Common myeloid progenitor, CD34-positive (primary cell): Measurements from ENCODE around the gene CDC20.

Experiments used
- CTCF ChIA-PET: fragments of 350-600 bp; sonication (Branson Sonifier 250); formaldehyde crosslinking; loops from one replicate; lab custom pipeline; 2021; ENCODE audit warnings: antibody characterized with exemption; lab: Charles Lee
- POLR2A ChIA-PET: fragments of 350-600 bp; sonication (Branson Sonifier 250); formaldehyde crosslinking; loops from one replicate; lab custom pipeline; 2021; ENCODE audit warnings: antibody characterized with exemption; lab: Charles Lee
- DNase-seq, 3 donors: peaks; one replicate each; pipeline versions ENCODE4 v3.0.0 to v3.0.0-alpha.2; 2013
- H3K27ac ChIP-seq, 2 experiments: 1 replicate in 1 of 2; 2 replicates in 1 of 2; pipeline ENCODE4 v1.7.0; 2013; ENCODE audit warnings: inconsistent platforms in 2 of 2, low read length in 2 of 2, mild to moderate bottlenecking in 2 of 2, low read depth in 1 of 2, moderate library complexity in 1 of 2; ENCODE audit not compliant: severe bottlenecking in 2 of 2, insufficient read depth in 1 of 2, poor library complexity in 1 of 2
- H3K27me3 ChIP-seq, 5 experiments: replicated peaks in 2 of 5; 1 replicate in 3 of 5; 2 replicates in 2 of 5; pipeline versions ENCODE4 v1.6.1 to v1.7.0; 2013; ENCODE audit warnings: low read length in 4 of 5, mild to moderate bottlenecking in 2 of 5, moderate library complexity in 2 of 5, inconsistent platforms in 1 of 5; ENCODE audit not compliant: insufficient read depth in 5 of 5, control insufficient read depth in 4 of 5
- H3K36me3 ChIP-seq, 4 experiments: 1 replicate in 2 of 4; 2 replicates in 2 of 4; pipeline versions ENCODE4 v1.6.1 to v1.7.0; 2013; ENCODE audit warnings: low read length in 3 of 4, control low read depth in 1 of 4, mild to moderate bottlenecking in 1 of 4; ENCODE audit not compliant: control insufficient read depth in 4 of 4, insufficient read depth in 4 of 4
- H3K4me1 ChIP-seq, 4 experiments: 1 replicate in 3 of 4; 2 replicates in 1 of 4; pipeline versions ENCODE4 v1.6.1 to v1.7.1; 2013; ENCODE audit warnings: low read length in 3 of 4, mild to moderate bottlenecking in 3 of 4, control low read depth in 1 of 4, inconsistent platforms in 1 of 4, moderate library complexity in 1 of 4; ENCODE audit not compliant: control insufficient read depth in 4 of 4, insufficient read depth in 4 of 4; ENCODE audit errors: control extremely low read depth in 1 of 4
- H3K4me3 ChIP-seq, 7 experiments: 1 replicate in 4 of 7; 2 replicates in 3 of 7; pipeline versions ENCODE4 v1.5.1 to v1.7.0; 2013; ENCODE audit warnings: mild to moderate bottlenecking in 7 of 7, low read length in 6 of 7, moderate library complexity in 6 of 7, inconsistent platforms in 2 of 7, low read depth in 2 of 7, control low read depth in 1 of 7; ENCODE audit not compliant: insufficient read depth in 4 of 7, control insufficient read depth in 1 of 7; ENCODE audit errors: extremely low read depth in 1 of 7
- H3K9me3 ChIP-seq, 5 experiments: 1 replicate in 4 of 5; 2 replicates in 1 of 5; pipeline versions ENCODE4 v1.6.1 to v1.7.1; 2013; ENCODE audit warnings: low read length in 4 of 5, mild to moderate bottlenecking in 2 of 5, inconsistent platforms in 1 of 5, low read depth in 1 of 5, moderate library complexity in 1 of 5; ENCODE audit not compliant: control insufficient read depth in 4 of 5, insufficient read depth in 2 of 5; ENCODE audit errors: control extremely low read depth in 1 of 5
- WGBS: methylation state at CpG from one replicate; pipeline ENCODE4 v1.1.5; 2013; ENCODE audit not compliant: insufficient coverage; 5-methylcytosine and 5-hydroxymethylcytosine counted together

The CDC20 gene

DNA sequence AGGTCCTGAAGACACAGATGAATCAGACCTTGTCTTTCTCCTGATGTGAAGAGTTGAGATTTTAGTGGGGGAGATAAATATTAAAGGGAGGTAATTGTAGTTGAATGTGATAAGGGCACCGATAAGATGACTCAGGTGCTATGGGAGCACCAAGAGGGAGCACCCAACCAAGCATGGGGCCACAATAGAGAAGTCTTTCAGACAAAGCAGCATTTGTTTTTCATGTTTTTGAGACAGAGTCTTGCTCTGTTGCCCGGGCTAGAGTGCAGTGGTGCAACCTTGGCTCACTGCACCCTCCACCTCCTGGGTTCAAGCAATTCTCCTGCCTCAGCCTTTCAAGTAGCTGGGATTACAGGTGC, 47.1 kb downstream of the CDC20 start:
- Histone ChIP-seq H3K4me1 (no peaks in the 10 kb centered on the region), H3K36me3 (peaks cover 30 to 60% (median 48%) of the 10 kb centered on the region in 4 experiments), H3K4me3 (no peak overlapping the region), H3K27me3 (no peaks in the 10 kb centered on the region), H3K9me3 (no peaks in the 10 kb centered on the region), H3K27ac (no peak overlapping the region)
- ChIA-PET CTCF (interaction anchor here (1.3 kb wide), 1 partner anchor 8 kb away, joined by 5 read pairs; no protein-coding TSS in a partner anchor), POLR2A (interaction anchor here (0.6 to 1.2 kb wide), 2 partner anchors 40 to 81 kb away, joined by 3 to 4 read pairs; no protein-coding TSS in a partner anchor)
- 100% methylated on average over 2 of the region's 2 CpGs for WGBS
- no peak for DNase-seq

DNA sequence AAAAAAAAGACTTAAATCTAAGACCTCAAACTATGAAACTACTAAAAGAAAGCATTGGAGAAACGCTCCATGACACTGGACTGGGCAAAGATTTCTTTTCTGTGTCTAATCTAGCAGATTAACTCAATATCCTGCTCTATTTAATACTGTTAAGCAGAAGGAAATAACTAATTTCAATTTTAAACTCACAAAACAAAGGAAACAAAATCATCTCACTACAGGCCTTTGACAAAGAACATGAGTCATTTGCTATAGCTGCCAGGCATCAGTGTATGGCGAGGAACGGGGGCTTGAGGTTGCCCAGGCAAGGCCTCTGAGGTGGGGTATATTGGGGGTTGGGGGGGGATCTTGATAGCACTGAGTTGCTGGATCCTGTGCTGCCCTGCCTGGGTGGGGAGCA, 51.8 kb downstream of the CDC20 start:
- Histone ChIP-seq H3K36me3 (peaks cover 13 to 48% (median 29%) of the 10 kb centered on the region in 4 experiments), H3K27me3 (no peaks in the 10 kb centered on the region), H3K4me1 (no peaks in the 10 kb centered on the region), H3K9me3 (no peaks in the 10 kb centered on the region), H3K4me3 (no peak overlapping the region), H3K27ac (no peak overlapping the region)
- DNase-seq, result no peak
- CTCF ChIA-PET, result no interaction called here
- POLR2A ChIA-PET, result no interaction called here
- WGBS, result no CpG with 5 or more reads among the region's 3 CpGs
